Lower leg skin (tissue), 4 donors: ENCODE measurements around the gene C1QB. TPM values are rescaled to one million over a fixed set of nuclear protein-coding genes. Genes with fewer than 3 reads are reported as not detected.

ENCODE experiments used
- DNase-seq, 2 donors: peaks; one replicate each; pipeline ENCODE4 v3.0.0-alpha.2; 2019; ENCODE audit warnings: low spot score in 2 of 2
- H3K4me3 ChIP-seq: fragments of 200-600 bp; sonication (generic); 2 replicates; pipeline ENCODE4 v1.5.1; 2017; ENCODE audit warnings: mild to moderate bottlenecking, low read depth; ENCODE audit not compliant: poor library complexity, severe bottlenecking
- POLR2A ChIP-seq, 2 donors: fragments of 450-650 bp; IDR thresholded peaks; one replicate each; pipeline ENCODE4 v1.6.1; 2016 to 2017; ENCODE audit warnings: antibody characterized with exemption in 2 of 2, mild to moderate bottlenecking in 1 of 2, moderate library complexity in 1 of 2
- WGBS, 2 donors: methylation state at CpG; one replicate each; pipeline ENCODE4 v1.1.5; 2018; 5-methylcytosine and 5-hydroxymethylcytosine counted together
- intact Hi-C: fragments of 100-400 bp; cut with DNase I; formaldehyde crosslinking; loops from one replicate; pipeline ENCODE4 v1.15.0; 2023; ENCODE audit warnings: low total_unique reads
- total RNA-seq, 4 donors: library from RNA; depleted of rRNA; stranded (reverse); fragments of >200 nt; gene quantifications; one replicate each; pipeline ENCODE4 v1.1.0, GENCODE V29; 2016
- TF ChIP-seq, protein P1 (sequence below), 3 donors: fragments of 450-650 bp; IDR thresholded peaks; one replicate each; pipeline ENCODE4 v1.5.1; 2016; ENCODE audit warnings: antibody characterized with exemption in 3 of 3, mild to moderate bottlenecking in 3 of 3, moderate library complexity in 2 of 3

The C1QB gene, protein sequence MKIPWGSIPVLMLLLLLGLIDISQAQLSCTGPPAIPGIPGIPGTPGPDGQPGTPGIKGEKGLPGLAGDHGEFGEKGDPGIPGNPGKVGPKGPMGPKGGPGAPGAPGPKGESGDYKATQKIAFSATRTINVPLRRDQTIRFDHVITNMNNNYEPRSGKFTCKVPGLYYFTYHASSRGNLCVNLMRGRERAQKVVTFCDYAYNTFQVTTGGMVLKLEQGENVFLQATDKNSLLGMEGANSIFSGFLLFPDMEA
- 10 to 100 TPM; 29.8 to 97.0 (median 47.3) TPM for total RNA-seq

DNA sequence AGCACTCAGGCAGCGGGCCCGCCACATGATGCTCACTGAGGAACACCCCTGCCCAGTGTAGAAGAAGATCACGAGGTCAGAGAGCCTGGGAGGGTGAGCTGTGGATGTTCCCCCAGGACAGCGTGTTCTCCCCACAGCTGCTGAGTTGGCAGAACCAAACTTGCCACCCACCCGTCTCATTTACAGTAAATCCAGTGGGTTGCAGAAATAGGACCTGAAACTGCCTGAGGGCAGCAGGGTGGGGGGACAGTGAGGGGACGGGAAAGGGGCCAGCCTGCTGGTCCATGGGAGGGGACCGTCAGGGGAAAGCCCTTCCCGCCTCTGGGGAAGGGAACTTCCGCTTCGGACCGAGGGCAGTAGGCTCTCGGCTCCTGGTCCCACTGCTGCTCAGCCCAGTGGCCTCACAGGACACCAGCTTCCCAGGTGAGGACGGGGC, at the start of gene C1QB:
Gene C1QB, plus strand, starts transcription at position 356 of the 436 bp plus-strand sequence. CDS start 6,227 bp downstream, outside the sequence.
- TF ChIP-seq POLR2A (IDR thresholded peaks at IDR 0.05) = no peak
- TF ChIP-seq, protein P1, sequence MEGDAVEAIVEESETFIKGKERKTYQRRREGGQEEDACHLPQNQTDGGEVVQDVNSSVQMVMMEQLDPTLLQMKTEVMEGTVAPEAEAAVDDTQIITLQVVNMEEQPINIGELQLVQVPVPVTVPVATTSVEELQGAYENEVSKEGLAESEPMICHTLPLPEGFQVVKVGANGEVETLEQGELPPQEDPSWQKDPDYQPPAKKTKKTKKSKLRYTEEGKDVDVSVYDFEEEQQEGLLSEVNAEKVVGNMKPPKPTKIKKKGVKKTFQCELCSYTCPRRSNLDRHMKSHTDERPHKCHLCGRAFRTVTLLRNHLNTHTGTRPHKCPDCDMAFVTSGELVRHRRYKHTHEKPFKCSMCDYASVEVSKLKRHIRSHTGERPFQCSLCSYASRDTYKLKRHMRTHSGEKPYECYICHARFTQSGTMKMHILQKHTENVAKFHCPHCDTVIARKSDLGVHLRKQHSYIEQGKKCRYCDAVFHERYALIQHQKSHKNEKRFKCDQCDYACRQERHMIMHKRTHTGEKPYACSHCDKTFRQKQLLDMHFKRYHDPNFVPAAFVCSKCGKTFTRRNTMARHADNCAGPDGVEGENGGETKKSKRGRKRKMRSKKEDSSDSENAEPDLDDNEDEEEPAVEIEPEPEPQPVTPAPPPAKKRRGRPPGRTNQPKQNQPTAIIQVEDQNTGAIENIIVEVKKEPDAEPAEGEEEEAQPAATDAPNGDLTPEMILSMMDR (IDR thresholded peaks at IDR 0.05) = no peak
- DNase-seq = peak; percentile 58 to 88
- H3K4me3 ChIP-seq = peak within 1 kb of the TSS; percentile 2
- intact Hi-C loops = no loop called here
- WGBS, 2 donors = 55 to 68% methylated on average over 10 to 13 of the region's 13 CpGs

DNA sequence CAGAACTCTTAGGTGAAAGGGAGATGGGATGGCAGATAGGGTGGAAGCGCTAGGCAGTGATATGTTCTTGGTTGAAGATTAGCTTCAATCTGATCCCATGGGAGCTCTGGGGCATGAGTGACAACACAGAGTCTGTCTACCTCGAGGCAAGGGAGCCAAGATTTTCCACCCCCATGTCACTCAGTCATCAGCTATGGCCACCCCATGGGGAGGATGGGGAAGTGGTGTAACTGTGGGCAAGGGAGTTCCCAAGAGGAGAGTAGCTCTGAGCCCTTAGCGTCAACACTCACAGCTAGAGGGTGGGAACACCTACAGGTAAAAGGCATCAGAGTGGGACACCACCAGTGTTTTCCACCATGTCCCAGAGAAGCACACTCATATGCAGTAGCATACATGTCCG, 46.9 kb upstream of the C1QB start:
- intact Hi-C loops = no loop called here
- DNase-seq = no peak
- 42 to 50% methylated on average over 4 of the region's 4 CpGs for WGBS, 2 donors
- TF ChIP-seq POLR2A (IDR thresholded peaks at IDR 0.05) = no peak
- TF ChIP-seq, protein P1 (IDR thresholded peaks at IDR 0.05) = no peak
- H3K4me3 ChIP-seq = no peak overlapping the region

DNA sequence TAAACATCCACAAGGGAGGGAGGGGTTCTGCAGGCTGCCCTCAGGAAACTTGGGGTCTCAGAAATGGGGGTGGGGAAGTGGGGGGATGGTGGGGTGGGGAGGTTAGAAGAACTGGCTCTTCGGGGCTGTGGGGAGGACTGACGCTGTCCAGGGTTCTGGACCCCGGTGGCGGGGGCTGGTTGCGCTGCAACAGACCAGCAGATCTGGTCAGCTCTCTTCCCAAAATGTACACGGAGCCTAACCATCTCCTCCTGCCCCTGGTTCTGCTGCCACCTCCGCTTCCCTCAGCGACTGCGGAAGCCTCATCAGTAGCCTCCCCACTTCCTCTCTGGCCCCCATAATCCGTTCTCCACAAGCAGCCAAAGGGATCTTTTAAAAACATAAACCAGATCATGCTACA, 45.9 kb upstream of the C1QB start:
- intact Hi-C loops = no loop called here
- TF ChIP-seq POLR2A (IDR thresholded peaks at IDR 0.05) = no peak
- TF ChIP-seq, protein P1 (IDR thresholded peaks at IDR 0.05) = no peak
- WGBS, 2 donors = 15% methylated on average over 10 of the region's 10 CpGs
- no peak for DNase-seq
- H3K4me3 ChIP-seq = no peak overlapping the region

DNA sequence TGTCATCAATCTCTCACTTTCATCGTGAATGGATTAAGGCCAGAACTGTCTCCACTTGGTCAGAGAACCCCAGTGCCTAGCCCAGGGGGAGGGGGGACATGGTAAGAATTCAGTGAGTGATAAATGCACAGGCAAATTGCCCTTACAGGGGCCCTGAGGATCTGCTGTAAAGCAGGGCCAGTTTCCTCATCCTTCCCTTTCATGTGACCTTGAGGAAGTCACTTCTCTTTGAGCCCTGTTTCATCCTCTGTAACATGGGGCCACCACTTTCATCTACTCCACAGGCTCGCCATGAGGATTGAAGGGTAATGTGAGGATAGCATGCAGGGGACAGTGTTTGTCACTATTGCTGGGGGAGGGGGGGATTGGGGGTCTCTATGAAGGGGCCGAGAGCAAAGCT, 44.7 kb upstream of the C1QB start:
- DNase-seq = no peak
- H3K4me3 ChIP-seq = no peak overlapping the region
- intact Hi-C loops = no loop called here
- WGBS, 2 donors = 64 to 65% methylated on average over 3 of the region's 3 CpGs
- TF ChIP-seq, protein P1 (IDR thresholded peaks at IDR 0.05) = no peak
- TF ChIP-seq POLR2A (IDR thresholded peaks at IDR 0.05) = no peak

DNA sequence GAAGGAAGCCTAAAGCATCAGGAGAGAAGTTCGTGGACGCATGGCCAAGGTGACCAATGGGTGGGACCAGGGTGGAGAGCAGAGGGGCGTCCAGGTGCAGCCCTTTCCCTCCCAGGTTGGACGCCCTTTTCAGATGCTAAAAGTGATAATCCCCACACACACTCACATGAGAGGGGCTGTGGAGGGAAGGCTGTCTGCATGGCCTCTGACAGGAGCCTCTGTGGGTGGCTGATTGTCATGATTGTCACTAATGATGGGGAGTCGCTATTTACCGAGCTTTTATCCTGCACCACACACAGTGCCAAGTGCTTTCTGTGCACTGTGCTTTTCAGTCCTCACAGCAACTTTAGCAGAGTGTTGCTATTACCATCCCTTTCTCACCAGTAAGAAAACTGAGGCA, 43.7 kb upstream of the C1QB start:
- no peak for DNase-seq
- no peak overlapping the region for H3K4me3 ChIP-seq
- 19% methylated on average over 6 of the region's 6 CpGs for WGBS, 2 donors
- TF ChIP-seq, protein P1 (IDR thresholded peaks at IDR 0.05) = no peak
- no peak for TF ChIP-seq POLR2A (IDR thresholded peaks at IDR 0.05)
- intact Hi-C loops = no loop called here

DNA sequence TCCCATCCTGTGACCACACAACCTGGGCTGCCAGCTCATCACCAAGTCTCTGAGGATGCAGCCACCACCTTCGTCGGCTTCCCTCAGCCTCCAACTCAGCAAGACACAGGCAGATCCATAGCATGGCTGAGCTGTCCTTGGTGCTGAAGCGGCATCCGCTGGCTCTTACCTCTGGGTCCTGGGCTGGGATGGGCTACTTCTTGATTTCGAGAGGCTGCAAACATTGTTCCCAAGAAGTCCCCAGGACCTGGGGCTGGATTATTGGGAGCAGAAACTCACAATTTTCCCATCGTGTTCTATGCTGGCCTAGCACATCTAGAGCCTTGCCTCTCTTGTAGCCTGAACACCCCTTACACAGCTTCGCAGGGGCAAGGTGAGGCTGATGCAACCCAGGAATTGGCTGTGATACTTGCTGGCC, 41.5 kb upstream of the C1QB start:
- intact Hi-C loops = no loop called here
- no peak for DNase-seq
- TF ChIP-seq POLR2A (IDR thresholded peaks at IDR 0.05) = no peak
- TF ChIP-seq, protein P1 (IDR thresholded peaks at IDR 0.05) = no peak
- 21% methylated on average over 7 of the region's 7 CpGs for WGBS, 2 donors
- no peak overlapping the region for H3K4me3 ChIP-seq
